ENCODE data around the gene TRIM41.

GRCh38 chr5:181242031-181242451 lies 19.0 kb downstream of the TRIM41 start:
- TF ChIP-seq EP300 (IDR thresholded peaks at IDR 0.05) (no peak), CTCF (IDR thresholded peaks at IDR 0.05) (no peak), POLR2A (IDR thresholded peaks at IDR 0.05) (no peak), POLR2AphosphoS5 (IDR thresholded peaks at IDR 0.05) (no peak)
